Loucy (cell line): ENCODE data around the gene COL13A1.

Source experiments
- H2AFZ ChIP-seq: fragments of 200-600 bp; sonication (generic); 2 replicates; pipeline ENCODE4 v1.6.0; 2016; ENCODE audit warnings: antibody characterized with exemption, mild to moderate bottlenecking, low read length, moderate library complexity
- H3F3A ChIP-seq: fragments of 200-600 bp; 2 replicates; pipeline ENCODE4 v1.6.0; 2016; ENCODE audit warnings: antibody characterized with exemption, low read depth, mild to moderate bottlenecking
- H3K27me3 ChIP-seq: fragments of 200-600 bp; sonication (generic); 2 replicates; pipeline ENCODE4 v1.6.1; 2014; ENCODE audit warnings: low read length, mild to moderate bottlenecking; ENCODE audit not compliant: insufficient read depth, poor library complexity, severe bottlenecking
- H3K36me3 ChIP-seq: fragments of 200-600 bp; sonication (generic); 2 replicates; pipeline ENCODE4 v1.6.1; 2016; ENCODE audit warnings: low read length; ENCODE audit not compliant: insufficient read depth
- H3K4me1 ChIP-seq: fragments of 200-600 bp; sonication (generic); 2 replicates; pipeline ENCODE4 v1.5.1; 2014; ENCODE audit warnings: low read length, mild to moderate bottlenecking; ENCODE audit not compliant: insufficient read depth, poor library complexity, severe bottlenecking
- H3K4me2 ChIP-seq: fragments of 200-600 bp; sonication (generic); 2 replicates; pipeline ENCODE4 v1.6.0; 2014; ENCODE audit warnings: antibody characterized with exemption, low read length, low read depth, mild to moderate bottlenecking; ENCODE audit not compliant: poor library complexity, severe bottlenecking
- H3K4me3 ChIP-seq: fragments of 200-600 bp; sonication (generic); 2 replicates; pipeline ENCODE4 v1.5.1; 2014; ENCODE audit warnings: low read length, mild to moderate bottlenecking, mixed read lengths; ENCODE audit not compliant: poor library complexity, severe bottlenecking
- H3K79me2 ChIP-seq: fragments of 200-600 bp; sonication (generic); 2 replicates; pipeline ENCODE4 v1.6.1; 2014; ENCODE audit warnings: low read length; ENCODE audit not compliant: insufficient read depth
- H3K9ac ChIP-seq: fragments of 200-600 bp; sonication (generic); 2 replicates; pipeline ENCODE4 v1.6.0; 2014; ENCODE audit warnings: mild to moderate bottlenecking, low read depth, low read length, moderate library complexity; ENCODE audit not compliant: poor library complexity, severe bottlenecking
- H3K9me2 ChIP-seq: fragments of 200-600 bp; sonication (generic); replicated peaks from 2 replicates; pipeline ENCODE4 v1.6.1; 2016; ENCODE audit warnings: low read depth, low read length, mixed read lengths
- H3K9me3 ChIP-seq: fragments of 200-600 bp; sonication (generic); 2 replicates; pipeline ENCODE4 v1.6.1; 2014; ENCODE audit warnings: mild to moderate bottlenecking, antibody characterized with exemption, low read length, low read depth; ENCODE audit not compliant: insufficient read depth
- H4K20me1 ChIP-seq: fragments of 200-600 bp; sonication (generic); 2 replicates; pipeline ENCODE4 v1.6.0; 2014; ENCODE audit warnings: antibody characterized with exemption, low read length, mild to moderate bottlenecking; ENCODE audit not compliant: insufficient read depth, poor library complexity, severe bottlenecking
- EZH2phosphoT487 ChIP-seq: fragments of 200-600 bp; IDR thresholded peaks from 2 replicates; pipeline ENCODE4 v1.6.1; 2018; ENCODE audit warnings: antibody characterized with exemption, mild to moderate bottlenecking, moderate library complexity, borderline replicate concordance
- TF ChIP-seq, protein P1 (sequence below): fragments of 200-600 bp; sonication (generic); conservative IDR thresholded peaks from 2 replicates; pipeline ENCODE4 v1.5.1; 2014; ENCODE audit warnings: mild to moderate bottlenecking, antibody characterized with exemption, low read length

Gene COL13A1

DNA sequence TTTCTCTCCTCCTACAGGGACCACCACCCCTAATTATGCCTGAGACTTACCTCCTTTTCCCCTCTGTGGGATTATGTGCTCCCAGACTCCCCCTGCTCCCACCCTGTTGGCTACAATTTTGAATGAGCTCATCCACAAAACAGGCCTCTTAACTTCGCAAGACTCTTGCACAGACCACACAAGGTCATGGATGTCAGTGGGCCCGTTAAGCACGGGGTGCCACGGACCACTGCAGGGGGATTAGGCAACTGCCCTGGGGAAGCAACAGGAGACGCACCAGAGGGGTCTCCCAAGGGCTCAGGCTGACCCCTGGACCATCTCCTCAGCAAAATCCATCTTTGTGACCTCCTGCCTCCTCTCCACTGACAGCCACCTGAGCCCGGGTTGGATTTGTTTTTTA lies 42.1 kb upstream of the COL13A1 start:
- no peaks in the 10 kb centered on the region for H3F3A ChIP-seq
- peaks cover 5% of the 10 kb centered on the region for H3K4me1 ChIP-seq
- H3K9me3 ChIP-seq = no peaks in the 10 kb centered on the region
- no peak overlapping the region for H3K4me2 ChIP-seq
- H4K20me1 ChIP-seq = no peaks in the 10 kb centered on the region
- H3K79me2 ChIP-seq = no peaks in the 10 kb centered on the region
- TF ChIP-seq, protein P1, sequence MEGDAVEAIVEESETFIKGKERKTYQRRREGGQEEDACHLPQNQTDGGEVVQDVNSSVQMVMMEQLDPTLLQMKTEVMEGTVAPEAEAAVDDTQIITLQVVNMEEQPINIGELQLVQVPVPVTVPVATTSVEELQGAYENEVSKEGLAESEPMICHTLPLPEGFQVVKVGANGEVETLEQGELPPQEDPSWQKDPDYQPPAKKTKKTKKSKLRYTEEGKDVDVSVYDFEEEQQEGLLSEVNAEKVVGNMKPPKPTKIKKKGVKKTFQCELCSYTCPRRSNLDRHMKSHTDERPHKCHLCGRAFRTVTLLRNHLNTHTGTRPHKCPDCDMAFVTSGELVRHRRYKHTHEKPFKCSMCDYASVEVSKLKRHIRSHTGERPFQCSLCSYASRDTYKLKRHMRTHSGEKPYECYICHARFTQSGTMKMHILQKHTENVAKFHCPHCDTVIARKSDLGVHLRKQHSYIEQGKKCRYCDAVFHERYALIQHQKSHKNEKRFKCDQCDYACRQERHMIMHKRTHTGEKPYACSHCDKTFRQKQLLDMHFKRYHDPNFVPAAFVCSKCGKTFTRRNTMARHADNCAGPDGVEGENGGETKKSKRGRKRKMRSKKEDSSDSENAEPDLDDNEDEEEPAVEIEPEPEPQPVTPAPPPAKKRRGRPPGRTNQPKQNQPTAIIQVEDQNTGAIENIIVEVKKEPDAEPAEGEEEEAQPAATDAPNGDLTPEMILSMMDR = no peak
- no peak for TF ChIP-seq EZH2phosphoT487
- H3K27me3 ChIP-seq = no peaks in the 10 kb centered on the region
- H2AFZ ChIP-seq = no peak overlapping the region
- H3K36me3 ChIP-seq = no peaks in the 10 kb centered on the region
- H3K4me3 ChIP-seq = no peak overlapping the region
- H3K9me2 ChIP-seq = no peaks in the 10 kb centered on the region
- no peak overlapping the region for H3K9ac ChIP-seq

DNA sequence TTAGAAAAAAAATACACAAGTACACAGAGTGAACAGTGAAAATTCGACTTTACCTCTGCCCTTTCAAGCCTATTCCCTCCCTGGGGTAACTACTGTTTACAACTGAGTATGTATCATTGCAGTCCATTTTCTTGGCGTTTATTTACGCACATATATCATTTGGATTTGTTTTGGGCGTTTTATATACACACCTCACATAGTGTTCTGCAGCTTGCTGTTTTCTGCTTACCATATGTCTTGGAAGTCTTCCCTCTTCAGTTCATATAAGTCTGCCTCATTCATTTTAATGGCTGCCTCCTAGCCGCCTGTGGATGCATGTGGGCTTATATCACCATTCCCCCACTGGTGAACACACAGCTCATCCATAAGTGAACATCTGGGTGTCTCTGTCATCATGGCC lies 41.6 kb upstream of the COL13A1 start:
- H3K4me3 ChIP-seq = no peak overlapping the region
- TF ChIP-seq EZH2phosphoT487 = no peak
- TF ChIP-seq, protein P1 = no peak
- H3K79me2 ChIP-seq = no peaks in the 10 kb centered on the region

DNA sequence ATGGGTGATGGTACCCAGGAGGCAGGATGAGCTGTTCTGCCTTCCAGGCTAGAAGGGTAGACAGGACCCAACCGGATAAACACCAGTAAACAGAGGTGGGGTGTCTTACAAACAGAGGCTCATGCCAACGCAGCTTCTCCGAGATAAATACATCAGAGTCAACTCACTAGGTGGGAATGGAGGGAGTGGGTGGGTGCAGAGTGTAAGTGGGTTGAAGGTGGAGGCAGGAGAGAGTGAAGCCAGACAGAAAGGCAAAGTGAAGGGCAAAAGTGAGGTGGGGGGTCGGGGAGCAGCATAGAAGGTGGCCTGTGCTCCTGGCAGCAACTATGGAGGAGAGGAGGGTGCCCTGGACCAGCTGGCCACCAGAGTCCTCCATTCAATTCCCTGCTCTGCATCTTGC lies 40.4 kb upstream of the COL13A1 start:
- Histone ChIP-seq H2AFZ (no peak overlapping the region), H3K9ac (no peak overlapping the region), H3K4me2 (no peak overlapping the region)

More for the DNA sequence above, 41.6 kb upstream of the COL13A1 start:
- no peaks in the 10 kb centered on the region for H3K9me2 ChIP-seq
- H2AFZ ChIP-seq = no peak overlapping the region
- no peaks in the 10 kb centered on the region for H3K36me3 ChIP-seq
- H4K20me1 ChIP-seq = no peaks in the 10 kb centered on the region
- H3K4me2 ChIP-seq = no peak overlapping the region
- H3K27me3 ChIP-seq = no peaks in the 10 kb centered on the region
- H3K4me1 ChIP-seq = peaks cover 5% of the 10 kb centered on the region
- no peak overlapping the region for H3K9ac ChIP-seq
- H3F3A ChIP-seq = no peaks in the 10 kb centered on the region
- no peaks in the 10 kb centered on the region for H3K9me3 ChIP-seq

More for the DNA sequence above, 40.4 kb upstream of the COL13A1 start:
- Histone ChIP-seq H3K4me1 (peaks cover 5% of the 10 kb centered on the region), H3F3A (no peaks in the 10 kb centered on the region), H3K27me3 (no peaks in the 10 kb centered on the region), H3K4me3 (no peak overlapping the region), H3K36me3 (no peaks in the 10 kb centered on the region), H4K20me1 (no peaks in the 10 kb centered on the region), H3K9me2 (no peaks in the 10 kb centered on the region), H3K9me3 (no peaks in the 10 kb centered on the region), H3K79me2 (no peaks in the 10 kb centered on the region)
- TF ChIP-seq, protein P1 = no peak
- no peak for TF ChIP-seq EZH2phosphoT487
